Activated naive CD4-positive, alpha-beta T cell treated with anti-CD3 and anti-CD28 coated beads, Interleukin-2, amount 50 U/mL, for 24 hours (primary cell): Measurements from ENCODE around the gene PAPPA2.

ENCODE experiments used
- H3K27ac Mint-ChIP-seq: one replicate; pipeline ENCODE4 v1.8.0; 2021; ENCODE audit warnings: mild to moderate bottlenecking, mixed read lengths
- H3K27me3 Mint-ChIP-seq: one replicate; pipeline ENCODE4 v1.8.0; 2021; ENCODE audit warnings: mixed read lengths
- H3K36me3 Mint-ChIP-seq: one replicate; pipeline ENCODE4 v1.8.0; 2021; ENCODE audit warnings: mixed read lengths
- H3K4me1 Mint-ChIP-seq: one replicate; pipeline ENCODE4 v1.8.0; 2021; ENCODE audit warnings: mixed read lengths
- H3K4me3 Mint-ChIP-seq: one replicate; pipeline ENCODE4 v1.8.0; 2021; ENCODE audit warnings: mild to moderate bottlenecking, mixed read lengths
- H3K9me3 Mint-ChIP-seq: one replicate; pipeline ENCODE4 v1.8.0; 2021; ENCODE audit warnings: mixed read lengths

PAPPA2 gene

DNA sequence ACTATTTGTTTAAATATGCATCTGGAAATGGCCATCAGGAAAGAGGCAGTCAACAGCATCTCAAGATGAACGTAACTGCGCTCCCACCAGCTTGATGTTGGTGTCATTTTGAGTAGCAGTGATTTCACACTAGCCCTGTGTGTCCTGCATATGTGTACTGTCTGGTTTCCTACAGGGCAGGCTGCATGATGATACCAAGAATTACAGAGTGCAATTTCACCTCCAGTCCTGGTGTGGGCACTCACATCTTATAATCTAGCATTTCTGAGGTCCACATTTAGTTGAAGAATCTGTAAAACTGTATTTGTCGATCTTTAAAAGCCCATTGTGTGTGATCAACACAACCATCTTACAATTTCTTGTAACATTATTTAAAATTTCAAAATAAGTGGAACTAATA lies 336.4 kb downstream of the PAPPA2 start:
- H3K9me3 Mint-ChIP-seq, result no peaks in the 10 kb centered on the region
- no peak overlapping the region for H3K4me3 Mint-ChIP-seq
- no peaks in the 10 kb centered on the region for H3K36me3 Mint-ChIP-seq
- no peaks in the 10 kb centered on the region for H3K4me1 Mint-ChIP-seq
- no peak overlapping the region for H3K27ac Mint-ChIP-seq
- H3K27me3 Mint-ChIP-seq, result peaks cover 1% of the 10 kb centered on the region

GRCh38 chr1:176800978-176801513 lies 338.1 kb downstream of the PAPPA2 start:
- Mint-ChIP-seq H3K36me3 (no peaks in the 10 kb centered on the region), H3K9me3 (no peaks in the 10 kb centered on the region), H3K4me3 (no peak overlapping the region), H3K27me3 (peaks cover 3% of the 10 kb centered on the region), H3K27ac (no peak overlapping the region), H3K4me1 (no peaks in the 10 kb centered on the region)

DNA sequence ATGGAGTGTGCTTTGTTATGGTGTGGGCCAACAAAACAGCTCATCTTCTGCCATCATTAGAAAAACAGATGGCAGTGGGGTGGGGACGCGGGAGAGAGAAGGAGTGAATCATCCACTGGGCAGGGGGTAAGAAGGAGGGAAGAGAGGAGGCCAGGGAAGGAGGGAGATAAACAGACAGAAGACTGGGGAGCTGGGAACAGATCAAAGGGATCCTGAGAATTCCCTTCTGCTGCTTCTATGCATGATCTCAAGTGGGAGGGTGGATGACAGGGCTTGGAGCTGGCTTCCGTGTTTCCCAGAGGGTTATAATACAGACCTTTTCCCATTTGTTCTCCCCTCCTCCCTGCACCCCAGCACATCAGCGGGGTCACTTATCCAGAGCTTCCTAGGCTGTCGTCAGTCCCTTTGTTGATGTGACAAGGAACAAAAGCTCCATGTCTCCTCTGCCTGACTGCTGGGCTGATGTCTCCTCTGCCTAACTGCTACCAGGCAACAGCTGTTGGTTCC lies 338.6 kb downstream of the PAPPA2 start:
- Mint-ChIP-seq H3K4me3 (no peak overlapping the region), H3K36me3 (no peaks in the 10 kb centered on the region), H3K27ac (no peak overlapping the region), H3K27me3 (peaks cover 3% of the 10 kb centered on the region), H3K4me1 (no peaks in the 10 kb centered on the region), H3K9me3 (no peaks in the 10 kb centered on the region)

GRCh38 chr1:176802316-176802715 lies 339.3 kb downstream of the PAPPA2 start:
- H3K36me3 Mint-ChIP-seq, result no peaks in the 10 kb centered on the region
- H3K27me3 Mint-ChIP-seq, result peaks cover 2% of the 10 kb centered on the region
- H3K4me1 Mint-ChIP-seq, result no peaks in the 10 kb centered on the region
- H3K4me3 Mint-ChIP-seq, result no peak overlapping the region
- H3K27ac Mint-ChIP-seq, result no peak overlapping the region
- H3K9me3 Mint-ChIP-seq, result no peaks in the 10 kb centered on the region

GRCh38 chr1:176803042-176803441 lies 340.1 kb downstream of the PAPPA2 start:
- Mint-ChIP-seq H3K27ac (no peak overlapping the region), H3K9me3 (no peaks in the 10 kb centered on the region), H3K4me1 (no peaks in the 10 kb centered on the region), H3K27me3 (peaks cover 2% of the 10 kb centered on the region), H3K36me3 (no peaks in the 10 kb centered on the region), H3K4me3 (no peak overlapping the region)

- Mint-ChIP-seq H3K9me3 (no peaks in the 10 kb centered on the region), H3K36me3 (no peaks in the 10 kb centered on the region), H3K4me3 (no peak overlapping the region), H3K27ac (no peak overlapping the region), H3K27me3 (peaks cover 2% of the 10 kb centered on the region), H3K4me1 (no peaks in the 10 kb centered on the region)
Measured at GRCh38 chr1:176803596-176803995, 340.6 kb downstream of the PAPPA2 start.

DNA sequence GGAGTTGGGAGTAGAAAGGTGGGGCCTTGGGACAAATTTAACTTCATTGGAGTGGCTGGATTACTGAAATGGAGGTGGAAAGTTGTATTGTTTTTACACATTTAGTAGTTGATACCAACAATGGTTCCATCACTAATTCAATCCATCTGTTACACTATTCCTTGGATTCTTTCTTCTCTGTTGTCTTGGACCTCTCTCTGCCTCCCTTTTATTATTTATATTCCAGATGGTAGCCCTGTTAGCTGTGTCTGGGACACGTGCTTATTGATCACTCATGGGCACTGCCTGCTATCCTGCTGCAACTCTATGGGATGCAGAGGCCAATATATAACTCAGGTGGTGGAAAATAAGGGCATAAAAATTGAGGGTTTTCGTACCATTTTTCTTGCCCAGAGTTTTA lies 346.3 kb downstream of the PAPPA2 start:
- H3K27ac Mint-ChIP-seq, result no peak overlapping the region

GRCh38 chr1:176811511-176812288 lies 348.7 kb downstream of the PAPPA2 start:
- no peak overlapping the region for H3K27ac Mint-ChIP-seq
- no peaks in the 10 kb centered on the region for H3K27me3 Mint-ChIP-seq
- H3K4me1 Mint-ChIP-seq, result no peaks in the 10 kb centered on the region
- no peaks in the 10 kb centered on the region for H3K36me3 Mint-ChIP-seq
- no peak overlapping the region for H3K4me3 Mint-ChIP-seq
- no peaks in the 10 kb centered on the region for H3K9me3 Mint-ChIP-seq

More for the DNA sequence above, 346.3 kb downstream of the PAPPA2 start:
- Mint-ChIP-seq H3K27me3 (peaks cover 2% of the 10 kb centered on the region), H3K9me3 (no peaks in the 10 kb centered on the region), H3K4me3 (no peak overlapping the region), H3K36me3 (no peaks in the 10 kb centered on the region), H3K4me1 (no peaks in the 10 kb centered on the region)

- H3K36me3 Mint-ChIP-seq, result no peaks in the 10 kb centered on the region
- H3K27ac Mint-ChIP-seq, result no peak overlapping the region
- no peak overlapping the region for H3K4me3 Mint-ChIP-seq
- no peaks in the 10 kb centered on the region for H3K9me3 Mint-ChIP-seq
- no peaks in the 10 kb centered on the region for H3K4me1 Mint-ChIP-seq
- H3K27me3 Mint-ChIP-seq, result no peaks in the 10 kb centered on the region
Measured at GRCh38 chr1:176815621-176816020, 352.6 kb downstream of the PAPPA2 start.

DNA sequence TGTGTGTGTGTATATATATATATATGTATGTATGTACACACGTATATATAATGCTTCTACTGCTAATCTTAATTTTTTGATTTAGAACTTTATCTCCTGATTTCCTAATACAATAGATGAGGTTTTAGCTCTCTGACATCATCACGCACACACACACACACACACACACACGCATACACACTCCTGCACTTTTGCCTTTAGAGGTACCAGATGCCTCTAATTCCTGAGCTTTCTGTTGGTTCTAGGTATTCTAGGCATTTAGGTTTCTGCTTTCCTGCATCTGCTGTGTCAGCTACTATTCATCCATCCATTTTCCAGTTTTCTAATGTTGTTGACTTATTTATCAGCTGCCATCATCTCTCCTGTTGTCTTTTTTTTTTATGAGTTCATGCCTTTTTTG lies 353.3 kb downstream of the PAPPA2 start:
- H3K9me3 Mint-ChIP-seq, result no peaks in the 10 kb centered on the region
- H3K4me3 Mint-ChIP-seq, result no peak overlapping the region
- H3K36me3 Mint-ChIP-seq, result no peaks in the 10 kb centered on the region
- no peaks in the 10 kb centered on the region for H3K27me3 Mint-ChIP-seq
- H3K27ac Mint-ChIP-seq, result no peak overlapping the region
- no peaks in the 10 kb centered on the region for H3K4me1 Mint-ChIP-seq

DNA sequence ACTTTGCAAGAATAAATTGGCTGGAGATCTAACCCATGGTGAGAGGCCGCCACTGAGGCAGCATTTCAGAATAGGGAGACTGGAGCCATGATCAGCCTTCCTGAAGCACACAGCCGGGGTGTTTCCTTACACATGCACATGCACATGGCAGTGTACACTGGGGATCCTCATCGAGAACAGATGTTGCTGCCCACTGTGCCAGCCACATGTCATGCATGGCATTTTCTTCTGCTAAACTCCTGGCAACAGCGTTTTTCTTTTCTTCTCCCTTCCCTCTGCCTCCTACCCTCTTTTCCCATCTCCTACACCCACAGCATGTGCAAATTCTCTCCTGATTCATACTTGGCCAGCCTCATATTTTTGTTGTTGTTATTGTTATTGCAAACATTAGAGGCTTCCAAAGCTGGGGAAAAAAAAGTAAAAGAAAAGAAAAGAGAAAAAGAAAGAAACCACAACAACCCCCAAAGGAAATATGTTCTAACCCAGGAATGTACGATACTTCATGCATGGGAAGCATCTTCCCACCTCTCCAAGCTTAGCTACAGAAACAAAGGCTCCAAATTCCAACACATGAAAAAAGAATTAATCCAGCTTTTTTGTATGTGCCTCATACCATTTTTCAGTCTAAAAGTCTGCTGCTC lies 357.5 kb downstream of the PAPPA2 start:
- Mint-ChIP-seq H3K9me3 (peaks cover 5% of the 10 kb centered on the region), H3K27ac (no peak overlapping the region), H3K4me1 (no peaks in the 10 kb centered on the region), H3K36me3 (no peaks in the 10 kb centered on the region), H3K4me3 (no peak overlapping the region), H3K27me3 (no peaks in the 10 kb centered on the region)

- Mint-ChIP-seq H3K27me3 (no peaks in the 10 kb centered on the region), H3K9me3 (peaks cover 11% of the 10 kb centered on the region), H3K27ac (no peak overlapping the region), H3K4me3 (no peak overlapping the region), H3K36me3 (no peaks in the 10 kb centered on the region), H3K4me1 (no peaks in the 10 kb centered on the region)
Measured at GRCh38 chr1:176826265-176826664, 363.3 kb downstream of the PAPPA2 start.

DNA sequence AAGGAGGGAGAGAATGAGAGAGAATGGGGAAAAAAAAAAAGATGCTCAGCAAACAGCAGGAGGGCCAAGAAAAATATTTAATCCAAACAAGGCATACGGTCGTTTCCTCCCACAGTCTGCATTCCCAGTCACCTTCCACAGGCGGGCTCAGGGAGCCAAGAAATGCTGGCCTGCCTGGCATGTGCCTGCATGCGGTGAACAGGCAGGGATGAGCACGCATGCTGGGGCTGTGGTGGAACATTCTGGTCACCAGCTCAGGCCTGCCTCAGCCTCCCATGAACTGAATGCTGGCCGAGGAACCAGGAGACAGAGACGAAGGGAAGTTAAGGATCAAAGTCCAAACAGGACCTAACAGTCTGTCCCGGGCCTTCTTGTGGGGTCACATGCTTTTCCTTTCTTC lies 366.3 kb downstream of the PAPPA2 start:
- H3K4me1 Mint-ChIP-seq, result no peaks in the 10 kb centered on the region
- no peaks in the 10 kb centered on the region for H3K36me3 Mint-ChIP-seq
- H3K27ac Mint-ChIP-seq, result no peak overlapping the region
- H3K9me3 Mint-ChIP-seq, result peaks cover 18% of the 10 kb centered on the region
- no peaks in the 10 kb centered on the region for H3K27me3 Mint-ChIP-seq
- no peak overlapping the region for H3K4me3 Mint-ChIP-seq

- Mint-ChIP-seq H3K27ac (no peak overlapping the region), H3K36me3 (no peaks in the 10 kb centered on the region), H3K4me1 (no peaks in the 10 kb centered on the region), H3K9me3 (peaks cover 10% of the 10 kb centered on the region), H3K27me3 (no peaks in the 10 kb centered on the region), H3K4me3 (no peak overlapping the region)
Measured at GRCh38 chr1:176831150-176831549, 368.2 kb downstream of the PAPPA2 start.

DNA sequence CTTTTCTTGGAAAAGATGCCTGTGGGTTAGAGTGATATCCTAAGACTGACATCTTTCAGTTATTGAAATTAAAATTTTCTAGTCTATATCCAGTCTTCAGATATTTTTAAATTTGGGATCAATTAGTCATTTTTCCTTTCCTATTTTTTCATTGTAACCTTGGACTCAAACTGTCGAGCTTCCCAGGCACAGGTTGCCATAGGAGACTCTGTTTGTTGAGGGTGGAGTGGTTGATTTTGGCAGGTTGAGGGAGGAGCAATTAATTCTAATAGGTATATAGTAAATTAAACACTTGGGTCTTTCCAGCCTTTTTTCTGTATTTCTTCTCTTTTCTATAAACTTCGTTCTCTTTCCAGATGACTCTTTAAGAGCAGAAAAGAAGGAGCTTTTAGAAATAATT lies 374.7 kb downstream of the PAPPA2 start:
- Mint-ChIP-seq H3K36me3 (no peaks in the 10 kb centered on the region), H3K4me1 (no peaks in the 10 kb centered on the region), H3K27ac (no peak overlapping the region), H3K9me3 (peaks cover 6% of the 10 kb centered on the region), H3K4me3 (no peak overlapping the region), H3K27me3 (peaks cover 4% of the 10 kb centered on the region)

DNA sequence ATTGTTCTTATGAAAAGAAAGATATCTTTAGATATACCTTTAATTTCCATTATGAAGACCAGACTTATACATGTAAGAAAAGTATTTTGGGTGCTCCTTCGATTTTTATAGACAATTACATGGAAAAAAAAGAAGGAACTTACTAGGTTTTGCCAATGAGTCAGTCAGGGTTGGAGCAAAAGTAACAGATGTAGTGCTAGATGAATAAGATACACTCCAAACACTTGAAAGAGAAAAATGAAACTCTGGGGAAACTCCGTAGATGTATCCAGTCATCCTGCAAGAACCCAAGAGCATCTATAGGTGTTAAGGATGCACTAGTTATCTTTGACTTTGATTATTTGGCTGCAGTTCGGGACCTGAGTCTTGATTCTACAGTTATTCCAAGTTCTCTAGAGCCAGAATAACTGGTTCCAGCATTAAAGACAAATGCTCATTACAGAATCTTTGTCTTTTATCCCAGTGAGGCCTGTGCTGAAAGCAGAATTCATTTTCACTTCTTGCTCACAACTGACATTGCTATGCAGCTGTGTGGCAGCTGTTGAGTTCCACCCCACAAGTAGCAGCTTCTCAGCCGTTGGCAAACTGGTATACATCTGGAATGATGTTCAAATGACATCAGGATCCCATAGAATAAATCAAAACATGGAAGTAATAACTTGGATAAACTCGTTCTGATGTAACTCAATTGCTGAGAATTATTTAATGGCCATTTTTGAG lies 375.5 kb downstream of the PAPPA2 start:
- no peak overlapping the region for H3K27ac Mint-ChIP-seq
- H3K9me3 Mint-ChIP-seq, result no peaks in the 10 kb centered on the region
- no peak overlapping the region for H3K4me3 Mint-ChIP-seq
- H3K27me3 Mint-ChIP-seq, result peaks cover 4% of the 10 kb centered on the region
- no peaks in the 10 kb centered on the region for H3K36me3 Mint-ChIP-seq
- H3K4me1 Mint-ChIP-seq, result no peaks in the 10 kb centered on the region
